T-helper 22 cell (primary cell): Measurements from ENCODE around the gene MTHFS.
"Not testable (repeated sequence)": the region's sequence is repeated elsewhere in the genome, so short reads cannot be mapped to it uniquely, and the experiment has no call there.

Experiments
- DNase-seq: peaks from one replicate; pipeline ENCODE4 v3.0.0-alpha.2; 2020; ENCODE audit warnings: low read depth

Gene MTHFS

DNA sequence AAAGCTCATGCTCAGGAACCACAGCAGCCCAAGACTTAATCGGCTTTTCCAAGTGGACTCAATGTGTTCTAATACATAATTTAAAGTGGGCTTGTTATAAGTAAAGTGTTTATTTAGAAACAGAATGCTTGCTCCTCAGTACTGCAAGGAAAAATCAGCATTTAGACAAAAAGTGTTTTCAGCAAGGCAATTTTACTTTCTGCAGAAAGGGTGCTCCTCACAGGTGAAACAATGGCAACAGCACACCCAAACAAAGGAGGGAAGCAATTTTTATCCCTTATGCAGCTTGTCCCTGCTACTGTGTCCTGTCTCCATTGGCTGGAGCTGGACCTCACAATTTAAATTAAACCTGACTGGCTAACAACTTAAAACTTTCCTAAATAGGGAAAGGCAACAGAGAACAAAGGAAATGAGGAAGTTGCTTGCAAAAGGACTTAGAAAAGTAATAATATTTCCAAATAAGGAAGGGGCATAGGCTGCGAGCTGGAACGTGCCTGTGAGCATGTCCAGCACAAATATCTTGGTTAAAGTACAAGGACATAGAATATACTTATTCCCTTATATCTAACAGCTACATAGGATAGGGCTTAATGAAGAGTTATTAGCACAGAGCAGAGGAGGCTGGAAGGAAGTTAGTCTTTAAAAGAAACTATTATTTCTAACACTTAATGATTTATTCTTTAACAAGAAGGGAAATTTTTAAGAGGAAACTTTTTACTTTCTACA lies 19.1 kb upstream of the MTHFS start:
- not testable (repeated sequence) for DNase-seq

DNA sequence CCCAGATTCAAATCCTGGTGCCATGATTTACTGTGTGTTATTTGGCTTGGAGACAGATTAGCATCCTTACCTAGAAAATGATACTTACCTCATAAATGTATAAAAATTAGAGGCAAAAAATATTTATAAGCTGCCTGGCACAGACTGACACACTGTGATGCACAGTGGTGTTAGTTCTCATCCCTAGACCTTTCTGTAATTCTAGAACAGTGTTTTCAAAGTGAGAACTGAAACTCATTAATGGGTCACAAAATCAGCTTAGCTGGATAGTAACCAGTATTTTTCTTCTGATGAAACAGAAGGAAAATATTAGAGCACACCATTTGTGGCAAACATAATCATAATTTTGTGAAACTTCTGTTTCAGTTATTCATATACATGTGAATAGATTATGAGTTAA lies 17.9 kb upstream of the MTHFS start:
- DNase-seq, result no peak

DNA sequence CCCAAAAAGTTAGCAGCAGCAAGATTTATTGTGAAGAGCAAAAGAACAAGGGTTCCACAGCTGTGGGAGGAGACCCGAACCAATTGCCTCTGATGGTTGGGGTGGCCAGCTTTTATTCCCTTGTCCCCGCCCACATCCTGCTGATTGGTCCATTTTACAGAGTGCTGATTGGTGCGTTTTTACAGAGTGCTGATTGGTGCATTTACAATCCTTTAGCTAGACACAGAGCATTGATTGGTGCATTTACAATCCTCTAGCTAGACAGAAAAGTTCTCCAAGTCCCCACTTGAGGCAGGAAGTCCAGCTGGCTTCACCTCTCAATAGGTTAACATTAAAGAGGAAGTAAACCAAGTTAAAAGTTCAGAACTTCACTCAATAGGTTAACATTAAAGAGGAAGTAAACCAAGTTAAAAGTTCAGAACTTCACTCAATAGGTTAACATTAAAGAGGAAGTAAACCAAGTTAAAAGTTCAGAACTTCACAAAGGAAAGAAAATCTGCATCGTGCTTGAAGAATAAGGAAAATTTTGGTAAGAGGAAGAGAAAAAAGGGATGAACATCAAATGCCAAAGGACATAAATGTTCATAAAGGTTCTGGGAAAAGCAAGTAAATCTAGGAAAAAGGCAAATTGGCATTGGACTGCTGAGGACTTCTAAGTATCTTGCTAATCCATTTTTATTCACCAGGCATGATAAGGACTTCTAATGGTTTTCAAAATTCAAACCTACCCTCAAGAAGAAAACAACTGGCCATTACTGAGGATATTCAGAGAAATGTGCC lies 12.9 kb upstream of the MTHFS start:
- not testable (repeated sequence) for DNase-seq

DNA sequence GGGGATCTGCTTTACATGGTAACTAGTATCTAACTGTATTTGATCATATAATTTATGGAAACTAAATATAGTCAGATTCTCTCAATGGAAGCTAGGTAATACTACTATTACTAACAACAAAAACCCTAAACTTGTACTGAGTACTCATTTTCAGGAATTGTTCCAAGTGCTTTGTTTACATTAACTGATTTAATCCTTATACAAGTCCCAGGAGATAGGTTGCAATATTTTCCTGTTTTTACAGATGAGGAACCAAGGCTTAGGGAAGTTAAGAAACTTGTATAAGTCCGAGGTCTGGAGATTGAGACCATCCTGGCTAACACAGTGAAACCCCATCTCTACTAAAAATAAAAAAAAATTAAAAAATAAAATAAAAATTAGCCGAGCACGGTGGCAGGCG lies 7.5 kb upstream of the MTHFS start:
- no peak for DNase-seq

DNA sequence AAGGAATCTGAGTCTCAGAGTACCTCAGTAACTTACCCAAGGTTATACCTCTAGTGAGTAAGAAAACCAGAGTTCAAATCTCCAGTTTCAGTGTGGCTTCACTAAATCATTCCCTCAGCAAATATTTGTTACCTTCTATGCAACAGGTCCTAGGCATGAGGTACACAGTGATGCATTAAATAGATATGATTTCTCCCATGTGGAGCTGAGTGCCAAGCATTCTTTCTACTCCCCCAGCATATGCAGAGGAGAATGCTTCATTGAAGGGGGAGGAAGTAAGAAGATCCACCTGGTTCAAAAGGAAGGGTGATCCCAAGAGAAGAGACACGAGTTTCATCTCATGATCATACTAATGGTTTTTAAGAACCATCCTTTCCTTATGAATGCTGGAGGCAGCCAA lies 6.8 kb upstream of the MTHFS start:
- no peak for DNase-seq

DNA sequence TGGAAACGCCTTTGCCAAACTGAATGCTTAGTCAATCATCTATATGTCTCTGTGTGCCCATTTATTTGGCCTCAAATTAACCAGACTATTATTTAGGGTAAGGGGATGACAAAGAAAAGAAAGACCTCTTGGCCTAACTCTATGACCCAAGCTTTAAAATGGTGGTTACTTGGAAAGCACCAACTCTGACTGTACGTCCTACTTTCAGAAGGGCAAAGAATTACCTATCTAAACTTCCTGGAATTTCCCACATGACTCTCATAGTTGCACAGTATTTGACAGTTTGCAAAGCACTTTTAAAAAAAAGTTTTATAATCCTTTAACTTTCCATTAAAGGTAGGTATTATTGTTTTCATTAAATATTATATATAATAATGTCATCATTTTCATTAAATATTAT lies 6.3 kb upstream of the MTHFS start:
- DNase-seq, result no peak

DNA sequence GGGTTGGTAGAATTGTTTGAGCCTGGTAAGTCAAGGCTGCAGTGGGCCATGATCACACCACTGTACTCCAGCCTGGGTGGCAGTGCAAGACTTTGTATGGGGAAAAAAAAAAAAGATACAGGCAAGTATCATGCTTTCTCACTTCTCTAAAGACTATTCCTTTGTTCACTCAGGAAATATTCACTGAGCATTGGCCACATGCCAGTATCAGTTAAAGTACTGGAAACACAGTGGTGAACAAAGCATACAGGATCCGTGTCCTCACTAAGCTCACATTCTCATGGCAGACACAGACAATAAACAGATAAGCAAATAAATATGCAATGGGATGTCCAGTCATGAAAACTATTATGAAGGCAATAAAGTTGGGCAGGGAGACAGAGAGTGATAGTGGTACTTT lies 5.1 kb upstream of the MTHFS start:
- DNase-seq, result no peak

DNA sequence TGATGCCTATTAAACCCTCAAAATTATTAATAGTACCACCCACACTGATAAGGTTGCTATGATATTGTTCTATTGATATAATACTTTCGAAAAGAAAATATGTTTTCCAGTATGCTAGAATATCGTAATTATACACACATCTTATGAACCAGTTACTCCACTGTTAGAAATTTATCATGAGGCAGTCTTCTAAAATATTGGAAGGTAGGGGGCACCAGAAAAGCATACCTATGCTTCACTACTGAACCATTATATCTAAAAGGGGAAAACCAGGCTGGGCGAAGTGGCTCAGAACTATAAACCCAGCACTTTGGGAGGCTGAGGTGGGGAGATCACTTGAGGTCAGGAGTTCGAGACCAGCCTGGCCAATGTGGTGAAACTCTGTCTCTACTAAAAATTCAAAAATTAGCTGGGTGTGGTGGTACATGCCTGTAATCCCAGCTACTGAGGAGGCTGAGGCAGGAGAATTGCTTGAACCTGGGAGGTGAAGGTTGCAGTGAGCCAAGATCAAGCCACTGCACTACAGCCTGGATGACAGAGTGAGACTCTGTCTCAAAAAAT lies 4.1 kb upstream of the MTHFS start:
- DNase-seq, result not testable (repeated sequence)

DNA sequence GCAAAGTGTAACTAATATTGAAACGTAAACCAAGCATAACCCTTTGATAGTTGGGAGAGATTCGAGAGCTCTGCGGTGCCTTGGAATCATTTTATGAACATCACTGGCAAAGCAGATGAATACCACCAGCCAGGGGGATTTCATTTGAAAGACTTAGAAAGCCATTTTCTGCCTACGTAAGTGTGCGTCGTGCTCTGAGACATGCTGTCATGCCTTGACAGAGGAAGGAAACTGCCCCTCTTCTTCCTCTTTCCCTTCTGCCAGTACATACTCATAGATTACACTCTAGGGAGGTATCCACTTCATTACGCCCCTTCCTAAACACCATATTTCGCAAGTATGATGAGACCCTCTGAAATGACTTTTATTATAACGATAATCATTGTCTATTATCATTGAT lies 3.3 kb upstream of the MTHFS start:
- no peak for DNase-seq

DNA sequence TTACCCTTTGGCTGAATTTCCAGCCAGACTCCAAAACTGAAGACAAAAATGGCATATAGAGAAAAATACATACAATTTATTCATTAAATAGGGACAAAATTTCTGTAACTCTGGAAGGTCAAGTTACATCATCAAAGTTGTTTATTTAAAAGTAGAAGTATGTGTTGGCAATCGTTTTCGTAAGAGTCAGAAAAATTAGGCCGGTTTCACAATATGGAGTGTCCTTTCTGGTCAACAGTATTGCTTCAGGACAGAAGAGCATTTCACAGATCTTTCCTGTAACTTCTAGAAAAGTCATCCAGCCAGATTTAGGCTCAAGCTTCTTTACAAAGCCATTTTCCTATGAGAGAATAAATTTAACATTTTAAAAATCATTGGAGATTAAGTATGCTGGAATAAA lies 2.0 kb upstream of the MTHFS start:
- DNase-seq, result not testable (repeated sequence)

DNA sequence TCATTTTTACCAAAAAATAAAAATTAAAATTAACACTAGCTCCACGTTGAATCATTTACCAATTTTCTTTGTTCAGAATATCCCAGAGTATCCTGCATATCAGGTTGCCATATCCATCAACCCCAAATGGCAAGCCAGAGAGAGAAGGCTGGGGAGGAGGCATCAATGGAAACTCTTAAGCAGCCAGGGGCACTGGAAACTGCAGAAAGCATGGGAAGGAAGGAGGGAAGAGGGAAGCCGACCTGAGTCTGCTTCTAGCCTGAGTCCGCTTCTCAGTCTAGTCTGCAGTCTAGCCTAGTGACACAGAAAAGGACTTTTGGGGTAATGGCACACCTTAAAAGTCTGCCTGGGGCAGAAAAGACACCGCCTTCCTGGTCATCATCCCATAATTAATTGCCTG lies 1.6 kb upstream of the MTHFS start:
- DNase-seq, result no peak

DNA sequence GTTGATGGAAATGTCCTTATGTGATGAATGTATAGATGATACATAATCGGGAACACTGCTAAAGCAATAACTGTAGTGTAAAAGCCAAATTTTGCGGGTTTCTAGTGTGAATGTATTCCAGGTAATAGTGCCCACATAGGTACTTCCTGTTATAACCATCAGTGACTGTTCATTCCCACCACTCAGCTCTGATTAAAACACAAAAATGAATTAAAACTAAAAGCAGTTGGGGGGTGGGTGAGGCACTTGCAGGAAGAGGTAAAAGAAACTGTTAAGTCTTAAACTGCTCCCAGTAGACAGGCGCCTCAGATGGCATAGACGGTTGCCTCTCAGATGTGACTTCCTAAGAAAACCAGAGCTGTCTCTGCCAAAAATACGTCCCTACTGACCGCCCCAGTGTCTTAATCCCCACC lies 893 bp upstream of the MTHFS start:
- no peak for DNase-seq

DNA sequence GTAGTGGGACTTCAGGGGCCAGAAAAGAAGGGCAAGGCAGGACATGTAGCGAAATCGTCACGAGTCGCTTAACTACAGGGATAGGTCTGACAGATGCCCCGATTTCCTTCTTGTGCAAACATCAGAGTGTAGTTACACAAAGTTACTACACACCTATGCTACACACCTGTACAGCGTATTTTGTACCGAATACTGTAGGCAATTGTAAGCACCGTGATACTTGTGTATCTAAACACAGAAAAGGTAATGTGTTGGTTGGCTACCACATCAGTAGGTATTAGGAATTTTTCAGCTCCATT lies 515 bp upstream of the MTHFS start:
- no peak for DNase-seq

DNA sequence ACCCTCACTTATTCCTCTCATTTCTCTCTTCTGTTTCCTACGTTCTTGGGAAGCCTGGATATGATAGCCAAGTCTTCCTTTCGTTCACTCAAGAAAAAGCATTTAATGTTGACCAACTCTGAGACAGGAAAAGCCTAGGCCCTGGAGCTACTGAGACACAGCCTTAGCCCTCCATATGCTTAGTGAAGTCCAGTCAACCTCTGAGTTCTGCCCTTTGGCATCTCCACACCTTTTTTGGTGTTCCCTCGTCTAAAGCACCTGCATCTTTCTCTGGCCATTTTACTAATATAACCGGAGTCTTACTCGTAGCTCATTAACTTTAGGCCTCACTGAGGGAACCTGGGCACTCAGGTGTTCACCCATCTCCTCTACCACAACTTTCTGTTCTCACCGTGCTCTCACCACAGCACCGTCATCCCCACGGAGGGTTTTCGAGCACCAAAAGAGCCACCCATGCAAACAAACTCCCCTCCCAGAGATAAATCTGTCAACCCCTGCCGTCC lies 632 bp downstream of the MTHFS start:
- no peak for DNase-seq

DNA sequence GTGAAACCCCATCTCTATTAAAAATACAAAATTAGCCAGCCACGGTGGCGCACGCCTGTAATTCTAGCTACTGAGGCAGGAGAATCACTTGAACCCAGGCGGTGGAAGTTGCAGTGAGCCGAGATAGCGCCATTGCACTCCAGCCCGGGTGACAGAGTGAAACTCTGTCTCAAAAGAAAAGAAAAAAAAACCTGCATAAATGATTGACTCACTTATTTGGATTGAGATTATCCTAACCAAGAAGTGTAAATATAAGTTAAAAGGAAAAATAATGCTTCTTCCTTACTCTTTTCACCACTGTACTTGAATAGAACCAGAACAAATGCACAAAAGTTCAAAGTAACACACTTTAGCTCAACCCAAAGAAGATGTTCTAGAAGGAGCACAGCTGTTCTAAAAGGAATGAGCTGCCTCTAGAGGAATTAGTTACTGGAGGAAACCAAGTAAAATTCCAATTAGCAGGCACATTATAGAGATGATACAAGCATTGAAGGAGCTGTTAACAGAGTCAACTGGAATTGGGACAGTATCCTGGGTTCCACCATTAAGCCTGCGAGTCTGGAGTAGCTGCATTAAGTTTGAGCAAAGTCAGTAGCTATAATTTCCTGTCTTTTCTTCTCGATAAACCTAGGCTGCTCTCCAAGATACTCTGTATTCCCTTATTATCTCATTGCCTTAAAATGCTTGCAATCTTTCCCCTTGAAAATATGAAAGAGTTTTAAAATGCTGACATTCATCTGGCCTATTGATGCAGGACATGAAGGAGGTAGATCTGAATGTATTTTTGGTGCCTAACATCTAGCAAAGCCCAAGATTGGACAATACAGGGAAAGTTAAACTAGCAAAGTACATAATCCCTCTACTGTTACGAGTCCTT lies 9.5 kb downstream of the MTHFS start:
- no peak for DNase-seq

DNA sequence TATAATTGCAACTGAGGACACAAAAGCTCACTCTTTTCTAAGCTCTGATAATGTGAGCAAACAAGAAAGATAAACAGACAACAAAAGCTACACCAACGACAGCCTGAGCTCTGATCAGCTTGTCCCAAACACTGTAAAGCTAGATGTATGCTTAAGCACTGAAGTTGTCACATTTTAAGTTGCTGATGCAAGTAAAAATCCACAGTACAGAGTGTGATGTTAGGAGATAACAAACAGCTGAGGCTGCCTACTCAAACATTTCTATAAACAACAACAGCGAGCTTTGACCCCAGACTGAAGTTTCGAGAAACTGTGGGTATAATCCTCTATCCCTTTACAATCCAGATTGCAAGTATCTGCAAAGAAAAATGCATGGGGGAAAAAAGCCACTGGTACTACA lies 10.7 kb downstream of the MTHFS start:
- DNase-seq, result no peak

DNA sequence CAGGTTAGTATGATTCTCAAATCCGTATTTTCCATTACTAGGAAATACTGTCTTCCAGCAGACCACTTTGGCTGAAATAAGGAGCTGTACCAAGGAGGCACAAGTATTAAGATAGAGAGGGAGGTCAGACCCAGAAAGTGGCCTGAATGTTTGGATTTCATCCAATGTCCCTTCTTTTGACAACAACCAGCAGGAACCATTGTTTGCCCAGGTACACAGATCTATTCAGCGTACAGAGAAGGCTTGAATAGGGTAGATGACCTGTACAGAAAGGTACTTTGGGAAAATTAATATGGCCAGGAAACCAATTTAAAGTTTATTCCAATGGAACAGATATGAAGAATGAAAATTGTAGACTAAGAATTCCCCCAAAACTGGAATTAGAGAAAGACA lies 12.6 kb downstream of the MTHFS start:
- DNase-seq, result no peak

DNA sequence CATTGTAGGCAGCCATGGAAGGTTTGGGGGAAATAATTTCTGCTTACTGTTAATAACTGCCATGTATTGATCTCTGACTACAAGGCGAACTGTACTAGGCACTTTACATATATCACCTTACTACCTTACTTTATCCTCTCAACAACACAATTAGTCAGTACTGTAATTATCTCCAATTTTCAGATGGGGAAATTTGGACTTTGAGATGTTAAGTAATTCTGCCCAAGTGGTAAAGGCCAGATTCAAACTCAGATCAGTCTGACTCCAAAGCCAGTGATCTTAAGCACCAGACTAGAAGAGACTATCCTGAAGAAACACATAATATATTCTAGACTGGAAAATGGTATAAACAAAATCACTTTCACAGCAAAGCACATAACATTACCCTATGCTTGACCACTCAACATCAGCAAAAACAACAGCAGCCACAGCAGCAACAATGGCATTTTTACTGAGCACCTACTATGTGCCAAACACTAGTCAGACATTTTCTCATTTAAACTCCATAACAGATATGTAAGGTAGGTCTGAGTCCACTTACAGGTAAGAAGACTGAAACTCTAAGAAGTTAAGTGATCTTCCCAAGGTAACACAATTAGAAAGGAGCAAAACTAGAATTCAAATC lies 13.1 kb downstream of the MTHFS start:
- DNase-seq, result no peak

DNA sequence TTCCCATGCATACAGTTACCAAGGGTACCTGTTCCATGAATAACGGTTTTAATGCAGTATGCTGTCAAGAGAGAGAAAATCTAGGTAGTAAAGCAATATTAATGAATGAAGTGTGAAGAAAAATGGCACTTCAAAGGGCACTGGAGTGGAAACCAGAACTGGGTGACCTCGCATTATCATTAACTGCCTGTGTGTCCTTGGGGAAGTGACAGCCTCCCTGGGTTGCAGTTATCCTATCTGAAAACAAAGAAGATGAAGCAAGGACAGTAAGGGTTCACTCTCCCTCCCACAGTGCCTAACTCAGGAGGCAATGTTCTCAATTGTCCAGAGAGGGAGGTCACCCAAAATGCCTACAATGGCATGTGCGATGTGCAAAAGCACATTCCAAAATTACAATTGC lies 15.1 kb downstream of the MTHFS start:
- no peak for DNase-seq

DNA sequence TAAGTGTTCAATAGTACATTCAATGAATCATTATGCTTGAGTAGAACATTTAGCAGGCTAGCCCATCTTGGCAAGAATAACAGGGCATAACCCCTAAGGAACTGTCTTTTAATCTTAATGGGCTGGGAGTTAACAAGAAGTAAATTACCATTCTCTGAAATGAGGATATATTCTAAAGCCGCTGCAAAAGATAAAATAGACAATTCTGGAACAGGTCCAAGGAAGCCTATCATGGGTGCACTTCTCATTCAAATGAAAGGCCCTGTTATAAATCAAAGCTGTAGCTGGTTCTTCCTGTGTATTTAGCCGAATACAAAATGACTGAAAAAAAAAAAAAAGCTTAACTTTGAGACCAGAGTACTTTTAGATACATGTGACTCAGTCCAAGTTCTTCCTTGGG lies 15.6 kb downstream of the MTHFS start:
- no peak for DNase-seq

DNA sequence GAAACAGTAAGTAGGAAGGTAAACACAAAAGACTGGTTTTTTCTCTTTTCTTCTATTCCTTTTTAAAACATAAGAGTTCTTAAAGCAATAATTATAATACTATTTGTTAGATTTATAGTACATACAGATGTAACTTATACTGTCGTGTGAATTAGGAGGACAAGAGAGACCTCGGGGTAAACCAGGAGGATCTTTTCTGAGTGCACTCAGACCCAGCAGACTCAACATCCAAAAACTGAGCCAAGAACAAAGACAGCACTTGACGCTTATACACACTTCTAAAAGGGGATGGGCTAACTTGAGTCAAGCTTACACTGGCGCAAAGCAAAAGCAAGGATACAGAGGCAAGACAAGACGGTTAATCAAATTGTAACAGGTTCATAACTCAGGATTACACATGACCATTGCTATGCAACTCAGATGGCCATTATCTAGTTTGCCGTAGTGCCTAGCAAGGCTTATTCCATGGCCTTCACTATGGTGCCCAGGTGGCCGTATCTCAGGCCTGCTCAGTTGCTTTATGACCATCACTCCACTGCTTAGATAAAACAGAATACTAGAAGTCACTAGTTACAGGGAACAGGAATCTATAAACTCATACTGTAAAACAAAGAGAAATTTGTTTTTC lies 18.6 kb downstream of the MTHFS start:
- DNase-seq, result no peak

DNA sequence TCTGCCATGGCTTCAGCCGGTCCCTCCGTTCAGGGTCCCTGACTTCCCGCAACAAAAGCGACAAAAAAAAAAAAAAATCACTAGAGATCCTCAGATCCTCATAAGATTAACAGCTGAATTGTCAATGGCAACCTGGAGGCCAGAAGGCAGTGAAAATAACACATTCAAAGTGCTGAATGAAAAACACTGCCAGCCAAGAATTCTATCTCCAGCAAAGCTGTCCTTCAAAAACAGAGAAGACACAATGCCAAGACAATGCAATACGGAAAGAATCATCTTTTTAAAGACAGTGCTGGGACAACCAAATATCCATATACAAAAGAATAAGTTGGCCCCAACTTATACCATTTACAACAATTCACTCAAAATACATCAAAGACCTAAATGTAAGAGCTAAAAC lies 21.6 kb downstream of the MTHFS start:
- DNase-seq, result no peak
